H9 (cell line): ENCODE measurements around the gene PANX2. TPM values are rescaled to one million over a fixed set of nuclear protein-coding genes. Genes with fewer than 3 reads are reported as not detected.
"Not testable (repeated sequence)": the region's sequence is repeated elsewhere in the genome, so short reads cannot be mapped to it uniquely, and the experiment has no call there.

Source experiments
- DNase-seq: peaks from one replicate; pipeline ENCODE4 v3.0.0-alpha.2; 2017
- H2AFZ ChIP-seq: one replicate; pipeline ENCODE4 v1.6.1; 2013; ENCODE audit warnings: mild to moderate bottlenecking, low read length, control low read depth, moderate library complexity
- H2AK5ac ChIP-seq: 2 replicates; pipeline ENCODE4 v1.6.1; 2013; ENCODE audit warnings: low read length, control low read depth, mixed read lengths; ENCODE audit not compliant: insufficient read length
- H2BK120ac ChIP-seq: one replicate; pipeline ENCODE4 v1.6.1; 2013; ENCODE audit warnings: low read depth, mild to moderate bottlenecking, low read length, control low read depth, inconsistent platforms; ENCODE audit not compliant: poor library complexity, severe bottlenecking
- H2BK12ac ChIP-seq: 2 replicates; pipeline ENCODE4 v1.6.1; 2013; ENCODE audit warnings: low read length, control low read depth, mixed read lengths, low read depth; ENCODE audit not compliant: insufficient read length
- H2BK15ac ChIP-seq: 2 replicates; pipeline ENCODE4 v1.6.1; 2013; ENCODE audit warnings: low read depth, low read length, control low read depth
- H2BK20ac ChIP-seq: one replicate; pipeline ENCODE4 v1.6.1; 2013; ENCODE audit warnings: low read depth, mild to moderate bottlenecking, low read length, control low read depth, inconsistent platforms; ENCODE audit not compliant: poor library complexity, severe bottlenecking
- H2BK5ac ChIP-seq: 2 replicates; pipeline ENCODE4 v1.6.1; 2013; ENCODE audit warnings: low read length, control low read depth, mixed read lengths; ENCODE audit not compliant: insufficient read length
- H3K14ac ChIP-seq: 2 replicates; pipeline ENCODE4 v1.6.1; 2013; ENCODE audit warnings: low read length, control low read depth; ENCODE audit not compliant: insufficient read depth
- H3K18ac ChIP-seq: 2 replicates; pipeline ENCODE4 v1.6.1; 2013; ENCODE audit warnings: low read depth, mild to moderate bottlenecking, mixed read lengths, low read length, control low read depth; ENCODE audit not compliant: insufficient read length
- H3K23ac ChIP-seq: 2 replicates; pipeline ENCODE4 v1.6.1; 2013; ENCODE audit warnings: low read length, control low read depth, mixed read lengths, low read depth; ENCODE audit not compliant: insufficient read length
- H3K23me2 ChIP-seq: 2 replicates; pipeline ENCODE4 v1.6.1; 2013; ENCODE audit warnings: low read depth, mild to moderate bottlenecking, mixed read lengths, low read length, control low read depth; ENCODE audit not compliant: insufficient read length, poor library complexity, severe bottlenecking
- H3K27ac ChIP-seq: 2 replicates; pipeline ENCODE4 v1.5.1; 2013; ENCODE audit warnings: low read length, control low read depth, mixed read lengths, low read depth; ENCODE audit not compliant: insufficient read length
- H3K27me3 ChIP-seq: 2 replicates; pipeline ENCODE4 v1.6.1; 2013; ENCODE audit warnings: low read length, control low read depth, inconsistent platforms; ENCODE audit not compliant: insufficient read depth
- H3K4ac ChIP-seq: 2 replicates; pipeline ENCODE4 v1.6.1; 2013; ENCODE audit warnings: low read depth, mild to moderate bottlenecking, control low read depth, inconsistent platforms, low read length, moderate library complexity
- H3K4me1 ChIP-seq: 2 replicates; pipeline ENCODE4 v1.6.1; 2013; ENCODE audit warnings: low read length, control low read depth, inconsistent platforms; ENCODE audit not compliant: insufficient read depth
- H3K4me2 ChIP-seq: 2 replicates; pipeline ENCODE4 v1.6.1; 2013; ENCODE audit warnings: low read length, control low read depth, mixed read lengths; ENCODE audit not compliant: insufficient read length, insufficient read depth
- H3K56ac ChIP-seq: 2 replicates; pipeline ENCODE4 v1.6.1; 2013; ENCODE audit warnings: low read depth, mild to moderate bottlenecking, mixed read lengths, low read length, control low read depth; ENCODE audit not compliant: insufficient read length
- H3K79me1 ChIP-seq: 2 replicates; pipeline ENCODE4 v1.6.1; 2013; ENCODE audit warnings: low read depth, mild to moderate bottlenecking, moderate library complexity, low read length, control low read depth, inconsistent platforms; ENCODE audit not compliant: insufficient read depth, poor library complexity, severe bottlenecking
- H3K79me2 ChIP-seq: 2 replicates; pipeline ENCODE4 v1.6.1; 2013; ENCODE audit warnings: low read length, control low read depth, inconsistent platforms; ENCODE audit not compliant: insufficient read depth
- H3K9ac ChIP-seq: 2 replicates; pipeline ENCODE4 v1.6.1; 2013; ENCODE audit warnings: low read length, control low read depth, mixed read lengths; ENCODE audit not compliant: insufficient read length; ENCODE audit errors: extremely low read depth
- H3K9me3 ChIP-seq: one replicate; pipeline ENCODE4 v1.6.1; 2013; ENCODE audit warnings: low read depth, low read length, inconsistent platforms; ENCODE audit not compliant: control insufficient read depth
- H3T11ph ChIP-seq: one replicate; pipeline ENCODE4 v1.6.1; 2013; ENCODE audit warnings: mild to moderate bottlenecking, low read length, control low read depth, inconsistent platforms
- H4K20me1 ChIP-seq: one replicate; pipeline ENCODE4 v1.6.1; 2013; ENCODE audit not compliant: control insufficient read depth, insufficient read length, insufficient read depth
- H4K5ac ChIP-seq: 2 replicates; pipeline ENCODE4 v1.6.1; 2013; ENCODE audit warnings: low read depth, mild to moderate bottlenecking, mixed read lengths, low read length, control low read depth; ENCODE audit not compliant: insufficient read length
- H4K8ac ChIP-seq: replicated peaks from 2 replicates; pipeline ENCODE4 v1.6.1; 2013; ENCODE audit warnings: low read length, control low read depth, mixed read lengths, low read depth; ENCODE audit not compliant: insufficient read length
- H4K91ac ChIP-seq: 2 replicates; pipeline ENCODE4 v1.6.1; 2013; ENCODE audit warnings: low read depth, mild to moderate bottlenecking, moderate library complexity, mixed read lengths, low read length, control low read depth; ENCODE audit not compliant: insufficient read length
- H3K27ac Mint-ChIP-seq, 3 experiments: 2 replicates in 2 of 3; 3 replicates in 1 of 3; pipeline ENCODE4 v1.8.0; 2020 to 2021; ENCODE audit warnings: mixed read lengths in 3 of 3, mild to moderate bottlenecking in 1 of 3, moderate library complexity in 1 of 3
- H3K27me3 Mint-ChIP-seq: 2 replicates; pipeline ENCODE4 v1.8.0; 2021; ENCODE audit warnings: low read depth, mild to moderate bottlenecking, moderate library complexity, mixed read lengths
- H3K36me3 Mint-ChIP-seq, 3 experiments: 2 replicates in 2 of 3; 3 replicates in 1 of 3; pipeline ENCODE4 v1.8.0; 2020 to 2021; ENCODE audit warnings: low read depth in 3 of 3, mixed read lengths in 3 of 3; ENCODE audit not compliant: insufficient read depth in 1 of 3
- H3K4me1 Mint-ChIP-seq, 2 experiments: 2 replicates each; pipeline ENCODE4 v1.8.0; 2020; ENCODE audit warnings: mixed read lengths in 2 of 2
- H3K4me3 Mint-ChIP-seq, 2 experiments: 2 replicates in 1 of 2; 3 replicates in 1 of 2; pipeline ENCODE4 v1.8.0; 2020 to 2021; ENCODE audit warnings: mild to moderate bottlenecking in 2 of 2, mixed read lengths in 2 of 2, moderate library complexity in 1 of 2
- H3K9me3 Mint-ChIP-seq, 2 experiments: 2 replicates in 1 of 2; 3 replicates in 1 of 2; pipeline ENCODE4 v1.8.0; 2020; ENCODE audit warnings: mild to moderate bottlenecking in 2 of 2, mixed read lengths in 2 of 2, moderate library complexity in 1 of 2
- CTCF ChIP-seq: fragments of 200-600 bp; sonication (generic); conservative IDR thresholded peaks from 3 replicates; pipeline ENCODE4 v1.8.0; 2021; ENCODE audit warnings: antibody characterized with exemption, mild to moderate bottlenecking
- WGBS: extraction: QIAGEN DNeasy Blood & Tissue Kit; methylation state at CpG from one replicate; pipeline ENCODE4 v1.1.7; 2013; ENCODE audit warnings: missing lambda C conversion rate, low lambda C conversion rate, mixed read lengths; ENCODE audit not compliant: insufficient read length; ENCODE audit errors: extremely low coverage; 5-methylcytosine and 5-hydroxymethylcytosine counted together
- total RNA-seq: library from RNA; stranded (reverse); gene quantifications from 2 replicates; pipeline ENCODE4 v1.2.1, GENCODE V29; 2021

Gene PANX2
- total RNA-seq, 1 experiment from 2014 or later: 8.0 TPM

- H2BK20ac ChIP-seq: no peak overlapping the region
- H3K4me3 Mint-ChIP-seq: no peak overlapping the region
- H2BK120ac ChIP-seq: no peak overlapping the region
- H2BK15ac ChIP-seq: no peak overlapping the region
- no peak overlapping the region for H2AK5ac ChIP-seq
- H2BK12ac ChIP-seq: no peak overlapping the region
- H3K27ac ChIP-seq: no peak overlapping the region
- H3K36me3 Mint-ChIP-seq: no peaks in the 10 kb centered on the region
- H4K91ac ChIP-seq: no peak overlapping the region
- H3K4ac ChIP-seq: no peak overlapping the region
- H3K27me3 ChIP-seq: no peaks in the 10 kb centered on the region
- no peak overlapping the region for H3T11ph ChIP-seq
- H3K9me3 ChIP-seq: no peaks in the 10 kb centered on the region
- no peaks in the 10 kb centered on the region for H3K4me1 Mint-ChIP-seq
- H4K5ac ChIP-seq: no peak overlapping the region
- peaks cover 6% of the 10 kb centered on the region for H3K27me3 Mint-ChIP-seq
- no peaks in the 10 kb centered on the region for H3K79me2 ChIP-seq
- no peak overlapping the region for H3K56ac ChIP-seq
- H2BK5ac ChIP-seq: no peak overlapping the region
- no peak overlapping the region for H3K27ac Mint-ChIP-seq
- H3K79me1 ChIP-seq: no peaks in the 10 kb centered on the region
- no CpG with 5 or more reads among the region's 5 CpGs for WGBS
- DNase-seq: no peak
- H3K18ac ChIP-seq: no peak overlapping the region
- H3K23me2 ChIP-seq: no peaks in the 10 kb centered on the region
- no peak for TF ChIP-seq CTCF
- H3K23ac ChIP-seq: no peak overlapping the region
- no peak overlapping the region for H3K9ac ChIP-seq
- no peak overlapping the region for H2AFZ ChIP-seq
- H4K20me1 ChIP-seq: no peaks in the 10 kb centered on the region
- no peak overlapping the region for H4K8ac ChIP-seq
- peaks cover 0 to 3% of the 10 kb centered on the region in 2 experiments; a peak in 1 of 5 replicates for H3K9me3 Mint-ChIP-seq
- H3K4me1 ChIP-seq: no peaks in the 10 kb centered on the region
- no peak overlapping the region for H3K14ac ChIP-seq
- no peak overlapping the region for H3K4me2 ChIP-seq
These were observed 33.9 kb upstream of the PANX2 start for GRCh38 chr22:50136581-50137015.

GRCh38 chr22:50137277-50137676 lies 33.3 kb upstream of the PANX2 start:
- H2BK20ac ChIP-seq, H3K23ac ChIP-seq: not testable (repeated sequence)

More at GRCh38 chr22:50137277-50137676, 33.3 kb upstream of the PANX2 start:
- H3K27ac ChIP-seq, H3K4me1 Mint-ChIP-seq, H2BK15ac ChIP-seq, H2BK5ac ChIP-seq, H3K14ac ChIP-seq, H3K36me3 Mint-ChIP-seq, H3K79me1 ChIP-seq, H2BK12ac ChIP-seq, H3K9me3 Mint-ChIP-seq, H3K79me2 ChIP-seq, H3K27me3 ChIP-seq, H3K4me2 ChIP-seq, H3K56ac ChIP-seq, H3K23me2 ChIP-seq, H2AK5ac ChIP-seq, H3K4me3 Mint-ChIP-seq, H3K9me3 ChIP-seq, H4K20me1 ChIP-seq, H4K8ac ChIP-seq, H2AFZ ChIP-seq, H3K9ac ChIP-seq, H4K91ac ChIP-seq, DNase-seq, H4K5ac ChIP-seq, H3K4ac ChIP-seq, H2BK120ac ChIP-seq, H3K18ac ChIP-seq, H3K27ac Mint-ChIP-seq, H3T11ph ChIP-seq, H3K4me1 ChIP-seq: not testable (repeated sequence)
- no CpG with 5 or more reads among the region's 9 CpGs for WGBS
- peaks cover 10% of the 10 kb centered on the region for H3K27me3 Mint-ChIP-seq
